K562 (cell line): ENCODE measurements around the gene SLC38A10. TPM values are rescaled to one million over a fixed set of nuclear protein-coding genes. Genes with fewer than 3 reads are reported as not detected.
A peak's percentile ranks its signal among the peaks of the same experiment; 100 is the strongest.

Experiments used
- ATAC-seq: fragments of 200-7000 bp; cut with Tn5 transposase; 3 replicates; pipeline ENCODE4 v1.9.1; 2020; ENCODE audit warnings: moderate library complexity
- BruUV-seq: library from RNA; stranded (reverse); fragments of 400-500 nt; replicated peaks from 2 replicates; lab custom pipeline; 2021; lab: Mats Ljungman, UMichigan
- CTCF ChIA-PET: fragments of 300-600 bp; formaldehyde crosslinking; extraction: SDS; loops from one replicate; lab custom pipeline; 2021; ENCODE audit warnings: low intra/inter-chr PET ratio; lab: Yijun Ruan, JAX
- POLR2A ChIA-PET: fragments of 300-600, 350-650 bp; sonication (Branson Sonifier 250); formaldehyde crosslinking; extraction: SDS; loops from one replicate; lab custom pipeline; 2021; ENCODE audit warnings: antibody characterized with exemption, inconsistent platforms; lab: Yijun Ruan, JAX
- DNase-seq, 4 experiments: peaks; one replicate each; pipeline versions ENCODE4 v3.0.0 to v3.0.0-alpha.2; 2011 to 2018; ENCODE audit warnings: low spot score in 3 of 4, mixed read lengths in 3 of 4; ENCODE audit errors: extremely low read depth in 1 of 4
- FAIRE-seq: peaks from 2 replicates; lab custom pipeline; 2011; peaks lifted over from hg19 to GRCh38; lab: Jason Lieb, UNC
- H2AFZ ChIP-seq: 2 replicates; pipeline ENCODE4 v1.6.0; 2011; ENCODE audit warnings: low read depth, low read length, control low read depth, inconsistent platforms
- H3K27ac ChIP-seq: fragments of 200-600 bp; 3 replicates; pipeline ENCODE4 v1.8.0; 2011; ENCODE audit warnings: low read depth, mild to moderate bottlenecking, control low read depth, inconsistent platforms, low read length, moderate library complexity, mixed read lengths; ENCODE audit errors: extremely low read depth
- H3K27me3 ChIP-seq, 2 experiments: fragments of 300-600 bp in 1 of 2; 2 replicates in 1 of 2; 3 replicates in 1 of 2; pipeline versions ENCODE4 v1.6.0 to v1.8.0; 2011; ENCODE audit warnings: inconsistent platforms in 2 of 2, low read length in 2 of 2, mild to moderate bottlenecking in 1 of 2, mixed read lengths in 1 of 2, moderate library complexity in 1 of 2; ENCODE audit not compliant: control insufficient read depth in 2 of 2, insufficient read depth in 2 of 2
- H3K36me3 ChIP-seq: fragments of 300-600 bp; 3 replicates; pipeline ENCODE4 v1.8.0; 2011; ENCODE audit warnings: mild to moderate bottlenecking, low read length, inconsistent platforms; ENCODE audit not compliant: control insufficient read depth, insufficient read depth
- H3K4me1 ChIP-seq, 2 experiments: fragments of 200-600 bp in 1 of 2; replicated peaks in 1 of 2; 2 replicates in 1 of 2; 3 replicates in 1 of 2; pipeline versions ENCODE4 v1.5.1 to v1.8.0; 2011; ENCODE audit warnings: inconsistent platforms in 2 of 2, low read length in 2 of 2, mild to moderate bottlenecking in 1 of 2, mixed read lengths in 1 of 2, moderate library complexity in 1 of 2; ENCODE audit not compliant: control insufficient read depth in 2 of 2, insufficient read depth in 2 of 2
- H3K4me2 ChIP-seq: 2 replicates; pipeline ENCODE4 v1.6.1; 2011; ENCODE audit warnings: low read length, control low read depth, inconsistent platforms, mixed read lengths; ENCODE audit not compliant: insufficient read depth
- H3K4me3 ChIP-seq: fragments of 200-600 bp; sonication (generic), shearing (Covaris generic); 2 replicates; pipeline ENCODE4 v1.5.1; 2016; ENCODE audit warnings: control low read depth, inconsistent platforms
- H3K79me2 ChIP-seq: fragments of 200-600 bp; 3 replicates; pipeline ENCODE4 v1.8.0; 2011; ENCODE audit warnings: low read length, inconsistent platforms; ENCODE audit not compliant: control insufficient read depth, insufficient read depth
- H3K9ac ChIP-seq, 2 experiments: 2 replicates each; pipeline versions ENCODE4 v1.6.0 to v1.6.1; 2011; ENCODE audit warnings: low read depth in 2 of 2, low read length in 2 of 2, control low read depth in 1 of 2, inconsistent platforms in 1 of 2, mild to moderate bottlenecking in 1 of 2, mixed read lengths in 1 of 2; ENCODE audit not compliant: insufficient read depth in 1 of 2
- H3K9me1 ChIP-seq: one replicate; pipeline ENCODE4 v1.6.0; 2011; ENCODE audit warnings: inconsistent platforms, mild to moderate bottlenecking, low read length, moderate library complexity; ENCODE audit not compliant: control insufficient read depth, insufficient read depth
- H3K9me3 ChIP-seq: replicated peaks from 2 replicates; pipeline ENCODE4 v1.5.1; 2011; ENCODE audit warnings: low read depth, low read length, inconsistent platforms; ENCODE audit not compliant: control insufficient read depth, insufficient read depth
- H4K20me1 ChIP-seq: replicated peaks from 2 replicates; pipeline ENCODE4 v1.6.1; 2011; ENCODE audit warnings: low read length, inconsistent platforms, mixed read lengths; ENCODE audit not compliant: control insufficient read depth, insufficient read depth
- DEAF1 ChIP-seq: fragments of 450-650 bp; formaldehyde crosslinking; IDR thresholded peaks from 2 replicates; pipeline ENCODE4 v1.4.0; 2020; ENCODE audit warnings: mild to moderate bottlenecking, moderate library complexity
- HMGN3 ChIP-seq: IDR thresholded peaks from 2 replicates; pipeline ENCODE4 v1.6.1; 2011; ENCODE audit warnings: borderline replicate concordance, low read depth, mild to moderate bottlenecking, mixed read lengths, low read length; ENCODE audit not compliant: insufficient read length; ENCODE audit errors: extremely low read depth
- HNRNPLL ChIP-seq: fragments of 200-400 bp; formaldehyde crosslinking; IDR thresholded peaks from 2 replicates; pipeline ENCODE4 v1.6.1; 2017; ENCODE audit warnings: low read length, low read depth, mild to moderate bottlenecking; ENCODE audit not compliant: poor library complexity, severe bottlenecking
- ZBTB7A ChIP-seq: IDR thresholded peaks from 2 replicates; pipeline ENCODE4 v1.6.1; 2011; ENCODE audit warnings: low read depth, mild to moderate bottlenecking, low read length, moderate library complexity, borderline replicate concordance; ENCODE audit not compliant: control insufficient read depth
- WGBS: fragments of 100-300 bp; shearing (Covaris generic); methylation state at CpG from one replicate; pipeline ENCODE4 v1.1.6; 2016; ENCODE audit warnings: low coverage, mixed read lengths; ENCODE audit not compliant: insufficient coverage; ENCODE audit errors: missing lambda C conversion rate; 5-methylcytosine and 5-hydroxymethylcytosine counted together
- in situ Hi-C: fragments of 300-500 bp; cut with MboI; formaldehyde crosslinking; loops from 4 replicates; pipeline ENCODE4 v1.15.0; 2018; ENCODE audit warnings: inconsistent platforms, mixed read lengths
- intact Hi-C: fragments of 100-400 bp; cut with micrococcal nuclease; formaldehyde crosslinking; loops from 2 replicates; pipeline ENCODE4 v1.14.2; 2022
- polyA plus RNA-seq, 8 experiments: library from polyadenylated mRNA; depleted of rRNA in 4 of 8; stranded (reverse) in 5 of 8; unstranded in 3 of 8; fragments of >200 nt; fragmentation: Nextera tagmentation in 2 of 8; fragmentation: Illumina TruSeq in 1 of 8; extraction: Ambion mirVana in 2 of 8; extraction: Trizol in 1 of 8; gene quantifications; 2 replicates each; pipeline versions ENCODE4 v1.2.1 to v1.2.3, GENCODE V29; 2011 to 2014; ENCODE audit warnings: inconsistent platforms in 1 of 8, missing spikeins in 1 of 8
- total RNA-seq, 7 experiments: library from RNA; depleted of rRNA in 6 of 7; stranded (reverse); fragments of >200 nt in 6 of 7; fragmentation: Illumina TruSeq in 2 of 7; extraction: Trizol in 2 of 7; gene quantifications; 2 replicates each; pipeline versions ENCODE4 v1.2.1 to v1.2.3, GENCODE V29; 2011 to 2021; ENCODE audit warnings: low replicate concordance in 1 of 7

The SLC38A10 gene
- total and polyA plus RNA-seq, 9 of the 15 experiments (the other 6 are each of a cell fraction or from before 2014, with no cell fraction given): 0.45 to 54.2 (median 13.8) TPM

- ATAC-seq (no peak), FAIRE-seq (no peak), DNase-seq (no peak)
- in situ Hi-C loops (no loop called here), intact Hi-C loops (no loop called here)
- Histone ChIP-seq H3K79me2 (no peaks in the 10 kb centered on the region), H3K9ac (peak overlapping the region in 1 of 2 experiments; percentile 42; a peak in 1 of 4 replicates), H3K9me3 (no peaks in the 10 kb centered on the region), H3K27me3 (no peaks in the 10 kb centered on the region), H3K4me3 (no peak overlapping the region), H3K9me1 (no peaks in the 10 kb centered on the region), H3K4me2 (no peak overlapping the region), H2AFZ (no peak overlapping the region), H3K27ac (no peak overlapping the region), H4K20me1 (no peaks in the 10 kb centered on the region), H3K4me1 (peaks cover 0 to 55% of the 10 kb centered on the region in 2 experiments; a peak in 2 of 5 replicates), H3K36me3 (no peaks in the 10 kb centered on the region)
- 77% methylated on average over 12 of the region's 20 CpGs for WGBS
- no TSS peak for BruUV-seq
- POLR2A ChIA-PET: interaction anchor here (0.9 to 1.0 kb wide), 2 partner anchors 10 to 14 kb away, joined by 3 read pairs; no protein-coding TSS in a partner anchor
- TF ChIP-seq DEAF1 (CRISPR knock-in tag): no peak
- peak; percentile 31 for TF ChIP-seq HMGN3
- TF ChIP-seq ZBTB7A: 0 out of 2 replicates have a peak, but pooled peaks have one; percentile 22
- no peak for TF ChIP-seq HNRNPLL
- CTCF ChIA-PET: no interaction called here
These were observed 28.3 kb upstream of the SLC38A10 start for GRCh38 chr17:81323411-81323868.
